ENCODE data around the gene DIP2B. TPM values are rescaled to one million over a fixed set of nuclear protein-coding genes. Genes with fewer than 3 reads are reported as not detected.
"Not testable (repeated sequence)": the region's sequence is repeated elsewhere in the genome, so short reads cannot be mapped to it uniquely, and the experiment has no call there.

The DIP2B gene
- total RNA-seq, 1 experiment from 2014 or later: 20.0 TPM

GRCh38 chr12:50488801-50489200 lies 16.0 kb upstream of the DIP2B start:
- Histone ChIP-seq H4K91ac (ENCODE audit: insufficient read length, low read depth, low read length) (no peak overlapping the region), H2BK120ac (ENCODE audit: low read depth, low read length, poor library complexity, severe bottlenecking) (no peak overlapping the region), H3K79me2 (ENCODE audit: insufficient read depth, low read length) (no peaks in the 10 kb centered on the region), H3K79me1 (ENCODE audit: insufficient read depth, low read depth, low read length, poor library complexity, severe bottlenecking) (no peaks in the 10 kb centered on the region), H3K56ac (ENCODE audit: insufficient read length, low read depth, low read length) (no peak overlapping the region), H3K4me2 (ENCODE audit: insufficient read depth, insufficient read length, low read length) (no peak overlapping the region), H3K4me1 (ENCODE audit: insufficient read depth, low read length) (no peaks in the 10 kb centered on the region; the same call in 1 of the 2 replicates), H2BK20ac (ENCODE audit: low read depth, low read length, poor library complexity, severe bottlenecking) (no peak overlapping the region), H4K8ac (replicated peaks; ENCODE audit: insufficient read length, low read depth, low read length) (no peak overlapping the region), H2AK5ac (ENCODE audit: insufficient read length, low read length) (no peak overlapping the region), H3K14ac (ENCODE audit: insufficient read depth, low read length) (no peak overlapping the region), H2BK15ac (ENCODE audit: low read depth, low read length) (no peak overlapping the region), H4K5ac (ENCODE audit: insufficient read length, low read depth, low read length) (no peak overlapping the region), H4K20me1 (ENCODE audit: control insufficient read depth, insufficient read depth, insufficient read length) (no peaks in the 10 kb centered on the region), H3K9me3 (ENCODE audit: control insufficient read depth, low read depth, low read length) (no peaks in the 10 kb centered on the region), H2AFZ (ENCODE audit: low read length) (no peak overlapping the region), H3K27ac (ENCODE audit: insufficient read length, low read depth, low read length) (no peak overlapping the region), H2BK5ac (ENCODE audit: insufficient read length, low read length) (no peak overlapping the region), H3K23ac (ENCODE audit: insufficient read length, low read depth, low read length) (no peak overlapping the region), H2BK12ac (ENCODE audit: insufficient read length, low read depth, low read length) (no peak overlapping the region), H3K18ac (ENCODE audit: insufficient read length, low read depth, low read length) (no peak overlapping the region), H3K4ac (ENCODE audit: low read depth, low read length) (no peak overlapping the region), H3T11ph (ENCODE audit: low read length) (no peak overlapping the region), H3K9ac (ENCODE audit: extremely low read depth, insufficient read length, low read length) (no peak overlapping the region), H3K23me2 (ENCODE audit: insufficient read length, low read depth, low read length, poor library complexity, severe bottlenecking) (no peaks in the 10 kb centered on the region), H3K27me3 (ENCODE audit: insufficient read depth, low read length) (no peaks in the 10 kb centered on the region)
- no peak overlapping the region; a peak in 1 of 7 replicates for H3K27ac Mint-ChIP-seq
- no peak for TF ChIP-seq CTCF (conservative IDR thresholded peaks at IDR 0.05)
- peaks cover 4 to 12% (median 9%) of the 10 kb centered on the region in 3 experiments; a peak in 6 of 7 replicates for H3K36me3 Mint-ChIP-seq (ENCODE audit: insufficient read depth in 1 of 3, low read depth in 3 of 3)
- no peak for DNase-seq
- no CpG with 5 or more reads among the region's 5 CpGs for WGBS (ENCODE audit: extremely low coverage, insufficient read length, low lambda C conversion rate)
- H3K9me3 Mint-ChIP-seq: peaks cover 34 to 35% of the 10 kb centered on the region in 2 experiments
- H3K27me3 Mint-ChIP-seq (ENCODE audit: low read depth): no peaks in the 10 kb centered on the region; the same call in 1 of the 2 replicates
- no peak overlapping the region for H3K4me3 Mint-ChIP-seq
- H3K4me1 Mint-ChIP-seq: no peaks in the 10 kb centered on the region

GRCh38 chr12:50498119-50498518 lies 6.7 kb upstream of the DIP2B start:
- peaks cover 64 to 67% of the 10 kb centered on the region in 2 experiments for H3K9me3 Mint-ChIP-seq
- not testable (repeated sequence) for DNase-seq

More at GRCh38 chr12:50498119-50498518, 6.7 kb upstream of the DIP2B start:
- not testable (repeated sequence) for H2BK5ac ChIP-seq (ENCODE audit: insufficient read length, low read length); H2BK12ac ChIP-seq (ENCODE audit: insufficient read length, low read depth, low read length); H2AFZ ChIP-seq (ENCODE audit: low read length); H2BK120ac ChIP-seq (ENCODE audit: low read depth, low read length, poor library complexity, severe bottlenecking); H4K8ac ChIP-seq (replicated peaks; ENCODE audit: insufficient read length, low read depth, low read length); H3K56ac ChIP-seq (ENCODE audit: insufficient read length, low read depth, low read length); H3K23ac ChIP-seq (ENCODE audit: insufficient read length, low read depth, low read length); H3K79me1 ChIP-seq (ENCODE audit: insufficient read depth, low read depth, low read length, poor library complexity, severe bottlenecking); H3K23me2 ChIP-seq (ENCODE audit: insufficient read length, low read depth, low read length, poor library complexity, severe bottlenecking); H3K27me3 Mint-ChIP-seq (ENCODE audit: low read depth); H4K91ac ChIP-seq (ENCODE audit: insufficient read length, low read depth, low read length); H3T11ph ChIP-seq (ENCODE audit: low read length); H3K18ac ChIP-seq (ENCODE audit: insufficient read length, low read depth, low read length); H3K79me2 ChIP-seq (ENCODE audit: insufficient read depth, low read length); H3K27ac ChIP-seq (ENCODE audit: insufficient read length, low read depth, low read length); H3K4me1 Mint-ChIP-seq; H2BK15ac ChIP-seq (ENCODE audit: low read depth, low read length); H4K5ac ChIP-seq (ENCODE audit: insufficient read length, low read depth, low read length); H3K4me3 Mint-ChIP-seq; H3K27ac Mint-ChIP-seq; H3K4me1 ChIP-seq (ENCODE audit: insufficient read depth, low read length); H2AK5ac ChIP-seq (ENCODE audit: insufficient read length, low read length); H3K4ac ChIP-seq (ENCODE audit: low read depth, low read length); H3K9ac ChIP-seq (ENCODE audit: extremely low read depth, insufficient read length, low read length); H3K14ac ChIP-seq (ENCODE audit: insufficient read depth, low read length); H4K20me1 ChIP-seq (ENCODE audit: control insufficient read depth, insufficient read depth, insufficient read length); H2BK20ac ChIP-seq (ENCODE audit: low read depth, low read length, poor library complexity, severe bottlenecking); H3K27me3 ChIP-seq (ENCODE audit: insufficient read depth, low read length); H3K4me2 ChIP-seq (ENCODE audit: insufficient read depth, insufficient read length, low read length)
- WGBS (ENCODE audit: extremely low coverage, insufficient read length, low lambda C conversion rate): no CpG with 5 or more reads among the region's 11 CpGs
- peaks cover 22 to 39% (median 35%) of the 10 kb centered on the region in 3 experiments for H3K36me3 Mint-ChIP-seq (ENCODE audit: insufficient read depth in 1 of 3, low read depth in 3 of 3)
- peaks cover 13% of the 10 kb centered on the region for H3K9me3 ChIP-seq (ENCODE audit: control insufficient read depth, low read depth, low read length)

All from H9 (cell line).